ENCODE data around the gene NAALADL2. TPM values are rescaled to one million over a fixed set of nuclear protein-coding genes. Genes with fewer than 3 reads are reported as not detected.

The NAALADL2 gene
- total RNA-seq, 1 donor from 2014 or later: 1.6 TPM

- Mint-ChIP-seq H3K27ac (ENCODE audit: unreplicated experiment) (no peak overlapping the region), H3K4me3 (ENCODE audit: unreplicated experiment) (no peak overlapping the region), H3K9me3 (ENCODE audit: unreplicated experiment) (no peaks in the 10 kb centered on the region), H3K27me3 (ENCODE audit: unreplicated experiment) (no peaks in the 10 kb centered on the region), H3K4me1 (ENCODE audit: low read depth, unreplicated experiment) (no peaks in the 10 kb centered on the region), H3K36me3 (ENCODE audit: unreplicated experiment) (peaks cover under 1% of the 10 kb centered on the region)
- TF ChIP-seq, protein P1, sequence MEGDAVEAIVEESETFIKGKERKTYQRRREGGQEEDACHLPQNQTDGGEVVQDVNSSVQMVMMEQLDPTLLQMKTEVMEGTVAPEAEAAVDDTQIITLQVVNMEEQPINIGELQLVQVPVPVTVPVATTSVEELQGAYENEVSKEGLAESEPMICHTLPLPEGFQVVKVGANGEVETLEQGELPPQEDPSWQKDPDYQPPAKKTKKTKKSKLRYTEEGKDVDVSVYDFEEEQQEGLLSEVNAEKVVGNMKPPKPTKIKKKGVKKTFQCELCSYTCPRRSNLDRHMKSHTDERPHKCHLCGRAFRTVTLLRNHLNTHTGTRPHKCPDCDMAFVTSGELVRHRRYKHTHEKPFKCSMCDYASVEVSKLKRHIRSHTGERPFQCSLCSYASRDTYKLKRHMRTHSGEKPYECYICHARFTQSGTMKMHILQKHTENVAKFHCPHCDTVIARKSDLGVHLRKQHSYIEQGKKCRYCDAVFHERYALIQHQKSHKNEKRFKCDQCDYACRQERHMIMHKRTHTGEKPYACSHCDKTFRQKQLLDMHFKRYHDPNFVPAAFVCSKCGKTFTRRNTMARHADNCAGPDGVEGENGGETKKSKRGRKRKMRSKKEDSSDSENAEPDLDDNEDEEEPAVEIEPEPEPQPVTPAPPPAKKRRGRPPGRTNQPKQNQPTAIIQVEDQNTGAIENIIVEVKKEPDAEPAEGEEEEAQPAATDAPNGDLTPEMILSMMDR (IDR thresholded peaks at IDR 0.05; ENCODE audit: partially characterized antibody, unreplicated experiment): no peak
- DNase-seq: no peak
Observed at GRCh38 chr3:175198991-175199783, 340.1 kb downstream of the NAALADL2 start.

DNA sequence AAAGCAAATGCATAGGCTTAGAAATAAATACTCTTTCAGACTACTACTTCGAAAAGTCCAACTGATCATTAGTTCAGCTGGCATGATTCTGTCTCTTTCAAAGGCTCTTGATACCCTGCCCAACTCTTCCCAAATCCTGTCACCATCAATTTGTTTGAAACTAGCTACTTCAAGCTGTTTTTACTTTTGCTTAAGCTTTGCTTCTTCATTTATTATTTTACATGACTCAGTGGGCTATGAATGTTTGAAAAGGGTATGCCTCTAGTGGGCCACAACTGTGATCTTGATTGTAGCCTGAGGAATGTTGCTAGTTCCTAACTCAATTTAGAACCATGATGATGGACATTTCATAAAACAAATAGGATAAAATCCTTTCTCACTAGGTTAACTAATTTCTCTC, 340.8 kb downstream of the NAALADL2 start:
- no peak overlapping the region for H3K4me3 Mint-ChIP-seq (ENCODE audit: unreplicated experiment)
- no peaks in the 10 kb centered on the region for H3K9me3 Mint-ChIP-seq (ENCODE audit: unreplicated experiment)
- H3K27ac Mint-ChIP-seq (ENCODE audit: unreplicated experiment): no peak overlapping the region
- H3K36me3 Mint-ChIP-seq (ENCODE audit: unreplicated experiment): peaks cover 5% of the 10 kb centered on the region
- H3K4me1 Mint-ChIP-seq (ENCODE audit: low read depth, unreplicated experiment): no peaks in the 10 kb centered on the region
- DNase-seq: no peak
- no peaks in the 10 kb centered on the region for H3K27me3 Mint-ChIP-seq (ENCODE audit: unreplicated experiment)
- TF ChIP-seq, protein P1 (IDR thresholded peaks at IDR 0.05; ENCODE audit: partially characterized antibody, unreplicated experiment): no peak

DNA sequence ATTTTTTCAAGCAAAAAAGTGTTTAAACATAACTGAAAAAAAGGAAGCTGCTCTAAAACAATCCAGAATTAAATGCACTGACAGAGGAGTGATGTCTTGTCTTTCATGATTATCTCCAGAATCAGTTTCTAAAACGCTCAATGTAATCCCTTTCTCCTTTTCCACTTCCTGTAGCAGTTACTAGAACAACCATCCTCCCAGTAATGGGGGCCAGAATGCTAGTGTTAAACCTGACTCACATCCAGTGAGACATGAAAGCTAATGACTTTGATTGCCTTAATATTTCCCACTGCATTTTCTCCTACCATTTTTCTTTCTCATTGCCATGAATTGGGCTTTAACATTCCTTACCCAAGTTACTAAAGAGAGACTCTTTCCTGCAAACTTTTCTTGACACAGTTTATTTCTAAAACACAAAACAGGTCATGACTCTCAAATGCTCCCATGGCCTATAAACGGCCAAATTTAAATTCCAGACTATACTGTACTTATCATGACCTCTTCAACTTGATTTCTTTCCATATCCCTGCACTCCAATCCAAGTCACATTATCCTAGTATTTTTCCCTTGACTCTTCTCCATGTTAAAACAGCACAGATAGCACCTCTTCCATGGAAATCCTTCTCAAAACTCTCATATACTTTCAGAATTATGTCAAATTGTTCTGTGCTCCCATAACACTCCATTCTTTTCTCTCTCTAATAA, 341.4 kb downstream of the NAALADL2 start:
- TF ChIP-seq, protein P1 (IDR thresholded peaks at IDR 0.05; ENCODE audit: partially characterized antibody, unreplicated experiment): no peak
- H3K27ac Mint-ChIP-seq (ENCODE audit: unreplicated experiment): no peak overlapping the region
- no peak overlapping the region for H3K4me3 Mint-ChIP-seq (ENCODE audit: unreplicated experiment)
- no peaks in the 10 kb centered on the region for H3K27me3 Mint-ChIP-seq (ENCODE audit: unreplicated experiment)
- DNase-seq: no peak
- no peaks in the 10 kb centered on the region for H3K9me3 Mint-ChIP-seq (ENCODE audit: unreplicated experiment)
- peaks cover 11% of the 10 kb centered on the region for H3K36me3 Mint-ChIP-seq (ENCODE audit: unreplicated experiment)
- no peaks in the 10 kb centered on the region for H3K4me1 Mint-ChIP-seq (ENCODE audit: low read depth, unreplicated experiment)

- TF ChIP-seq, protein P1 (IDR thresholded peaks at IDR 0.05; ENCODE audit: partially characterized antibody, unreplicated experiment): no peak
- Mint-ChIP-seq H3K4me1 (ENCODE audit: low read depth, unreplicated experiment) (no peaks in the 10 kb centered on the region), H3K4me3 (ENCODE audit: unreplicated experiment) (no peak overlapping the region), H3K36me3 (ENCODE audit: unreplicated experiment) (peaks cover 16% of the 10 kb centered on the region), H3K27ac (ENCODE audit: unreplicated experiment) (no peak overlapping the region), H3K9me3 (ENCODE audit: unreplicated experiment) (peaks cover 2% of the 10 kb centered on the region), H3K27me3 (ENCODE audit: unreplicated experiment) (no peaks in the 10 kb centered on the region)
- DNase-seq: no peak
Observed at GRCh38 chr3:175207361-175207760, 348.2 kb downstream of the NAALADL2 start.

GRCh38 chr3:175208326-175208725, 349.2 kb downstream of the NAALADL2 start:
- TF ChIP-seq, protein P1 (IDR thresholded peaks at IDR 0.05; ENCODE audit: partially characterized antibody, unreplicated experiment): no peak
- Mint-ChIP-seq H3K27me3 (ENCODE audit: unreplicated experiment) (no peaks in the 10 kb centered on the region), H3K4me1 (ENCODE audit: low read depth, unreplicated experiment) (no peaks in the 10 kb centered on the region), H3K9me3 (ENCODE audit: unreplicated experiment) (peaks cover 2% of the 10 kb centered on the region), H3K36me3 (ENCODE audit: unreplicated experiment) (peaks cover 16% of the 10 kb centered on the region), H3K4me3 (ENCODE audit: unreplicated experiment) (no peak overlapping the region), H3K27ac (ENCODE audit: unreplicated experiment) (no peak overlapping the region)
- DNase-seq: no peak

Data from glutamatergic neuron (in vitro differentiated cells).